ENCODE results near the gene KTI12.
"Not testable (repeated sequence)": the region's sequence is repeated elsewhere in the genome, so short reads cannot be mapped to it uniquely, and the experiment has no call there.

The KTI12 gene

GRCh38 chr1:52055066-52055865 lies 21.7 kb upstream of the KTI12 start, which contains the start of gene TXNDC12:
Gene TXNDC12 (minus strand): TSS chr1:52055191. CDS start chr1:52055096, 95 bp downstream.
- DNase-seq (ENCODE audit: low read depth) = peak; percentile 94
- TF ChIP-seq CTCF (IDR thresholded peaks at IDR 0.05; ENCODE audit: insufficient read depth, low read depth, low read length, missing control alignments) = no peak
- peak within 1 kb of the TSS; percentile 87 for H3K4me3 ChIP-seq (ENCODE audit: low read length)

- DNase-seq (ENCODE audit: low read depth) = no peak
- TF ChIP-seq CTCF (IDR thresholded peaks at IDR 0.05; ENCODE audit: insufficient read depth, low read depth, low read length, missing control alignments) = no peak
These were observed 21.0 kb upstream of the KTI12 start for GRCh38 chr1:52054496-52055065.

GRCh38 chr1:52053862-52054261 lies 20.3 kb upstream of the KTI12 start:
- TF ChIP-seq CTCF (IDR thresholded peaks at IDR 0.05; ENCODE audit: insufficient read depth, low read depth, low read length, missing control alignments) = no peak
- DNase-seq (ENCODE audit: low read depth) = no peak
- H3K4me3 ChIP-seq (ENCODE audit: low read length) = peak overlapping the region; percentile 87

More at GRCh38 chr1:52054496-52055065, 21.0 kb upstream of the KTI12 start:
- peak overlapping the region; percentile 87 for H3K4me3 ChIP-seq (ENCODE audit: low read length)

GRCh38 chr1:52049337-52049736 lies 15.7 kb upstream of the KTI12 start:
- H3K4me3 ChIP-seq (ENCODE audit: low read length); DNase-seq (ENCODE audit: low read depth): not testable (repeated sequence)

- not testable (repeated sequence) for DNase-seq (ENCODE audit: low read depth); H3K4me3 ChIP-seq (ENCODE audit: low read length)
These were observed 12.1 kb upstream of the KTI12 start for GRCh38 chr1:52045666-52046195.

GRCh38 chr1:52045236-52045635 lies 11.6 kb upstream of the KTI12 start:
- TF ChIP-seq CTCF (IDR thresholded peaks at IDR 0.05; ENCODE audit: insufficient read depth, low read depth, low read length, missing control alignments) = no peak
- DNase-seq (ENCODE audit: low read depth) = no peak
- H3K4me3 ChIP-seq (ENCODE audit: low read length) = no peak overlapping the region

- no peak overlapping the region for H3K4me3 ChIP-seq (ENCODE audit: low read length)
- peak; percentile 93 for DNase-seq (ENCODE audit: low read depth)
- TF ChIP-seq CTCF (IDR thresholded peaks at IDR 0.05; ENCODE audit: insufficient read depth, low read depth, low read length, missing control alignments) = no peak
These were observed 8.1 kb upstream of the KTI12 start for GRCh38 chr1:52041551-52042185.
